ENCODE data around the gene RAB26.

RAB26 gene

DNA sequence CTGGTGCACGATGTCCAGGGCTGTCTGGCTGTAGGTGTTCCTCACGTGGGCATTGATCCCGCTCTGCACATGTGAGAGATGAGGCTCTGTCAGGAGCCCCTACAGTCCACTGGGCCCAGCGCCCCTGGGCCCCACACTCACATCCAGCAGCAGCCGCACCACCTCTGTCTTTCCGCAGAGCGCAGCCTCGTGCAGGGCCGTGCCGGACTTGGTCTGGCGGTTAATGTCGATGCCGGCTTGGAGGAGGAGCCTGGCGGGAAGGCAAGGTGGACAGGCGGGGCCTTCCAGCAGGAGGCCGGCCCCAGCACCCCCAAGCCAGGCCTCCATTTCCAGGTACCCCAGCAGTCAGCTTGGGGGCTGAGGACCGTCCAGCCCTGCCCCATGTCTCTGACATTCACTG lies 38.8 kb downstream of the RAB26 start:
- Histone ChIP-seq H3K9me3 (ENCODE audit: low read length) (no peaks in the 10 kb centered on the region), H3K36me3 (ENCODE audit: insufficient read depth, low read length) (peaks cover 6% of the 10 kb centered on the region), H2AFZ (ENCODE audit: low read depth, low read length) (no peak overlapping the region), H3K27me3 (ENCODE audit: insufficient read depth, low read length) (no peaks in the 10 kb centered on the region), H3K4me3 (ENCODE audit: low read length) (no peak overlapping the region), H3K4me1 (ENCODE audit: insufficient read depth, low read length) (peaks cover 7% of the 10 kb centered on the region)

DNA sequence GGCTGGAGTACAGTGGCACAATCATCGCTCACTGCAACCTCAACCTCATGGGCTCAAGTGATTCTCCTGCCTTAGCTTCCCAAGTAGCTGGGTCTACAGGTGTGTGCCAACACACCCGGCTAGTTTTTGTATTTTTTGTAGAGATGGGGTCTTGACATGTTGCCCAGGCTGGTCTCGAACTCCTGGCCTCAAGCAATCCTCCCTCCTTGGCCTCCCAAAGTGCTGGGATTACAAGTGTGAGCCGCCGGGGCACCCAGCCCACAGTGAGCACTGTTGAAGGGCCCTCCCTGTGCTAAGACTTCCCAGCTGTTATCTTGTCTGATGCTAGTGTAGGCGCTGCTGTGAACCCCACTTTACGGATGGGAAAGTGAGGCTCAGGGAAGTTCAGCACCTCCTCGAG lies 40.0 kb downstream of the RAB26 start:
- Histone ChIP-seq H3K36me3 (ENCODE audit: insufficient read depth, low read length) (peaks cover 4% of the 10 kb centered on the region), H3K4me3 (ENCODE audit: low read length) (no peak overlapping the region), H3K4me1 (ENCODE audit: insufficient read depth, low read length) (peaks cover 7% of the 10 kb centered on the region), H2AFZ (ENCODE audit: low read depth, low read length) (no peak overlapping the region), H3K27me3 (ENCODE audit: insufficient read depth, low read length) (no peaks in the 10 kb centered on the region), H3K9me3 (ENCODE audit: low read length) (no peaks in the 10 kb centered on the region)

DNA sequence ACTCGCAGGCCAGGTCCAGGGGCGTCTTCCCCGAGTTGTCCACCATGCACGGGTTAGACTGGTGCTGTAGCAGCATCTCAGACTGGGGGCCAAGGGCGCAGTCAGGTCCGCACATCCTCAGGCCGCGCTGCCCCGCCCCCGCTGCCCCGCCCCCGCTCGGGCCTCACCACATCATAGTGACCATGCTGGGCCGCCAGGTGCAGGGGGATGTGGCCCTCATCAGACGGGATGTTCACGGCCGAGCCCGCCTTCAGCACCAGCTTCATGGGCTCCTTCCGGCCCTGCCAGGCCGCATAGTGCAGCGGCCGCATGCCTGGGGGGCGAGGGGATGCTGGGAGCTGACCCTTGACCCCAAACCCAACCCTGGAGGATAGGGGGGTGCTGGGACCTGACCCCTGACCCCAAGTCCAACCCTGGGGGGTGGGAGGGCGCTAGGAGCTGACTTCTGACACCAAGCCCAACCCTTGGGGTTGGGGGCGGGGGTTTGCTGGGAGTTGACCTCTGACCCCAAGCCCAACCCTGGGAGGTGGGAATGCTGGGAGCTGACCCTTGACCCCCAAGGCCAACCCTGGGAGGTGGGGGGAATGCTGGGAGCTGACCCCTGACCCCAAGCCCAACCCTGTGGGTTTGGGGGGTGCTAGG lies 40.9 kb downstream of the RAB26 start:
- peaks cover 12% of the 10 kb centered on the region for H3K4me1 ChIP-seq (ENCODE audit: insufficient read depth, low read length)
- no peaks in the 10 kb centered on the region for H3K27me3 ChIP-seq (ENCODE audit: insufficient read depth, low read length)
- no peak overlapping the region for H2AFZ ChIP-seq (ENCODE audit: low read depth, low read length)
- no peak overlapping the region for H3K4me3 ChIP-seq (ENCODE audit: low read length)
- no peaks in the 10 kb centered on the region for H3K9me3 ChIP-seq (ENCODE audit: low read length)
- no peaks in the 10 kb centered on the region for H3K36me3 ChIP-seq (ENCODE audit: insufficient read depth, low read length)

DNA sequence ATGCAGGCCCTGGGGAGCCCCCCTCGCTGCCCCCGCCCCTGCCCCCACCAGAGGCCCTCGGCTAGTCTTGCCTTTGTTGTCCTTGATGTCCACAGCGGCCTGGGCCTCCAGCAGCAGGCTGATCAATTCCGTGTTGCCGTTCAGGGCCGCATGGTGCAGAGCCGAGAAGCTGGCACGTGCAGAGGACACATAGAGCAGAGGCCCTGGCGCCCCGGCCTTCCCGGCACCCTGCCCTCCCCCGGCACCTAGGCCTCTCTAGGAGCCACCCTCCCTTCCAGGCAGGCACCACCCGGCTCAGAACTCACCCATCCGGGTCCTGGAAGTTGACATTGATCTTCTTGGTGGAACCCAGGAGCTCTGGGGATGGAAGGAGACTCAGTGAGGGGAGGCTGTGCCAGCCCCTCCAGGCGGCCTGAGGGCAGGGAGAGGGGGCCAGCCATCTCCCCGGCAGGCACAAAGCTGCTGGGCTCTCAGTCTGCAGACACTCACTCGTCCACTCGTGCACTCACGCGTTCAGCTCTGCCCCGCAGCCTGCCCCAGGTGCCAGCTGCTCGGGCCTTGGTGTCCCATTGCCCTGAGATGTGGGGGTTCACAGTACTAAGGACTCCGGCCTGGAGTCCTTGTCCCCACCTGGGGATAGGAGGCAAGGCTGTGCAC lies 41.7 kb downstream of the RAB26 start:
- H3K36me3 ChIP-seq (ENCODE audit: insufficient read depth, low read length), result no peaks in the 10 kb centered on the region
- H3K9me3 ChIP-seq (ENCODE audit: low read length), result no peaks in the 10 kb centered on the region
- no peak overlapping the region for H2AFZ ChIP-seq (ENCODE audit: low read depth, low read length)
- H3K4me1 ChIP-seq (ENCODE audit: insufficient read depth, low read length), result peaks cover 19% of the 10 kb centered on the region
- H3K4me3 ChIP-seq (ENCODE audit: low read length), result no peak overlapping the region
- no peaks in the 10 kb centered on the region for H3K27me3 ChIP-seq (ENCODE audit: insufficient read depth, low read length)

DNA sequence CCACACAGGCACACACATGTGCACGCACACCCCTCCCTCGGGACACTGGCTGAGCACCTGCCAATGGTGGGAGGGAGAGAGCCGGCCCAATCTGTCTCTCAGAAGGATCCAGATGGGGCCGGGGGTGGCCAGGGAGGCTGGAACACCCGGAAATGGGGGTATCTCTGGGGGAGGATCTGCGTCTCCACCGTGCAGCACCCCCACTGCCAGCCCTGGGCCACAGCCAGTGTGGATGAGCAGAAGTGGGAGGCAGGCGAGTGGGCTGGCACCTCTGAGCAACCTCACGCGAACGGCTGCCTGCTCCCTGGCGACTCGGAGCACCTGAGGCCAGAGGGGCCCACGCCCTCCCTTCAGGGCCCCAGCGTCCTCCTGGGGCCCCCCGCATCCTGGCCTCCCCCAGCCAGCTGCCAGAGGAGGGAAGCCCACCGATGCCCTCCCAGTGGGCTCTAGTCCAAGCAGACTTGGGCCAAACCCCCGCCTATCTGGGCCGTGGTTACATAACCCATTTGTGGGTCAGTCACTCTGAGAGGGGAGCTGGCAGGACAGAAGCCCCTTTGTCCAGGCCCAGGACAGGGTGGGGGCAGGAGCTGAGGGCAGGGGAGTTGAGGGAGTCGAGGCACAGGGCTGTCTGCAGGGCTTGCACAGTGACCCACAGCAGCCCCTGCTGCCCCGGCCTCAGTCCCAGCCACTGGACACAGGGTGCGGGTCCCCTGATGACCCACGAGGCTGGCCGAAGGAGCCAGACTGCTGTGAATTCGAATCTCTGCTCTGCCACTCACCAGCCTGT lies 42.4 kb downstream of the RAB26 start:
- Histone ChIP-seq H3K9me3 (ENCODE audit: low read length) (no peaks in the 10 kb centered on the region), H3K4me3 (ENCODE audit: low read length) (no peak overlapping the region), H2AFZ (ENCODE audit: low read depth, low read length) (no peak overlapping the region), H3K27me3 (ENCODE audit: insufficient read depth, low read length) (no peaks in the 10 kb centered on the region), H3K4me1 (ENCODE audit: insufficient read depth, low read length) (peaks cover 26% of the 10 kb centered on the region), H3K36me3 (ENCODE audit: insufficient read depth, low read length) (no peaks in the 10 kb centered on the region)

DNA sequence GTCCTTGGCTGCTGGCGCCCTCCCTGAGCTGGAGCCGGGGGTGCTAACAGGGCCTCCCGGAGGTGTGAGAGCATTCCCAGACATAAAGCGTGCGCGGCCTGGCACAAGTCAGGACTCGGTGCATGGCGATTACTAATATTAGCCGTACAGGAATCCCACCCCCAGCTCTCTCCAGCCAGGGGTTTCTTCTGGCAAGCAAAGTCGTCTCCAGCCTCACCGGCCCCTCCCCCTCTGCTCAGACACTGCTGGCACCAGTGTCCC lies 43.0 kb downstream of the RAB26 start:
- H3K4me1 ChIP-seq (ENCODE audit: insufficient read depth, low read length), result peaks cover 26% of the 10 kb centered on the region
- H3K36me3 ChIP-seq (ENCODE audit: insufficient read depth, low read length), result no peaks in the 10 kb centered on the region
- no peak overlapping the region for H2AFZ ChIP-seq (ENCODE audit: low read depth, low read length)
- H3K4me3 ChIP-seq (ENCODE audit: low read length), result no peak overlapping the region
- H3K9me3 ChIP-seq (ENCODE audit: low read length), result no peaks in the 10 kb centered on the region
- H3K27me3 ChIP-seq (ENCODE audit: insufficient read depth, low read length), result no peaks in the 10 kb centered on the region

DNA sequence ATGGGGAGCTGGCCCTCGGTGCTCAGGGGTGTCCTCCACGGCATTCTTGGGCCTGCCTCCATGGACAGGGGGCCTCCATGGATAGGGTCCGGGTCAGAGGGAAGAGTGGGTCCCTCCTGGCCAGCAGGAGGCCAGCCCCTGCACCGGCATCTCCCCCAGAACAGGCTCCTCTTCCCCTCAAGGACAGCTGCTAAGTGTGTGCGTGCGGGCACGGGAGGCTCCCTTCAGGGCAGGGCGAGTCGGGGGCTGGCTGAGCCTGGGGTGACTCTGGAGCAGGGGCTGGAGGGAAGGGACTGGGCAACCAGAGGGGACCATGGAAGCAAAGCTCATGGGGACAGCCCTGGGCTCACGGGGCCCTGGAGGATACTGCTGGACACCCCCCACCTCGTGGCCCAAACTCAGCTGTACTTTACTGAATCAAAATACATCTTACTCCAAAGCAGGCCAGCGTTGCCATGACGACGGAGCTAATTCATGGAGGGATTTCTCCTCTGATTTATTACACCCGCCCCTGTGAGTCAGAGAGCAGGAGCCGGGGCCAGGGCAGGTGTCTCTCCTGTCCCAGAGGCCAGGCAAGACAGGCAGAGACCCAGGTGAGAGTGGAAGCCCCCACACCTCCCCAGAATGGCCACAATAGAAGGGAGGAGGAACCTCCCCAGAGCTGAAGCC lies 45.9 kb downstream of the RAB26 start:
- H3K27me3 ChIP-seq (ENCODE audit: insufficient read depth, low read length), result no peaks in the 10 kb centered on the region
- H3K36me3 ChIP-seq (ENCODE audit: insufficient read depth, low read length), result no peaks in the 10 kb centered on the region
- H3K4me3 ChIP-seq (ENCODE audit: low read length), result no peak overlapping the region
- no peak overlapping the region for H2AFZ ChIP-seq (ENCODE audit: low read depth, low read length)
- no peaks in the 10 kb centered on the region for H3K9me3 ChIP-seq (ENCODE audit: low read length)
- peaks cover 26% of the 10 kb centered on the region for H3K4me1 ChIP-seq (ENCODE audit: insufficient read depth, low read length)

DNA sequence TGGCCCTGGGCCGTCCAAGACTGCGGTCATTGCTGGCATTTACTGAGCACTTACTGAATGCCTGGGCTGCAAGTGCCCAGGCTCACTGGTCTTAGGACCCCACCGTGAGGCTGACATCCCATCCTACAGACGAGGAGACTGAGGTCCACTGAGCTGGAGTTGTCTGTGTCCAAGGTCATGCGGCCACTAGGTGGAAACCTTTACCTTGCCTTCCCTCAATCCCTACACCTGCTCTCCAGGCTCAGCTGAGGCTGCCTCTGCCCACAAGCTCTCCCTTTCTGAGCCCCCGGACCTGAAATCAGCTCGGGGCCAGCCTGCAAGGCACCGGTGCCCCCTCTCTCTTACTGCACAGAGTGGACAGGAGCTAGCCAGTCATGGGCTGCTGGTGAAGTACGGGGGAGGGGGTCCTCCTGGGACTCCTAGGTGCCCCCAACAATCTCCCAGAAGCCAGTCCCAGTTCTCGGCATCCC lies 46.5 kb downstream of the RAB26 start:
- H3K4me3 ChIP-seq (ENCODE audit: low read length), result no peak overlapping the region
- no peaks in the 10 kb centered on the region for H3K9me3 ChIP-seq (ENCODE audit: low read length)
- no peaks in the 10 kb centered on the region for H3K27me3 ChIP-seq (ENCODE audit: insufficient read depth, low read length)
- H3K36me3 ChIP-seq (ENCODE audit: insufficient read depth, low read length), result no peaks in the 10 kb centered on the region
- H2AFZ ChIP-seq (ENCODE audit: low read depth, low read length), result no peak overlapping the region
- peaks cover 26% of the 10 kb centered on the region for H3K4me1 ChIP-seq (ENCODE audit: insufficient read depth, low read length)

DNA sequence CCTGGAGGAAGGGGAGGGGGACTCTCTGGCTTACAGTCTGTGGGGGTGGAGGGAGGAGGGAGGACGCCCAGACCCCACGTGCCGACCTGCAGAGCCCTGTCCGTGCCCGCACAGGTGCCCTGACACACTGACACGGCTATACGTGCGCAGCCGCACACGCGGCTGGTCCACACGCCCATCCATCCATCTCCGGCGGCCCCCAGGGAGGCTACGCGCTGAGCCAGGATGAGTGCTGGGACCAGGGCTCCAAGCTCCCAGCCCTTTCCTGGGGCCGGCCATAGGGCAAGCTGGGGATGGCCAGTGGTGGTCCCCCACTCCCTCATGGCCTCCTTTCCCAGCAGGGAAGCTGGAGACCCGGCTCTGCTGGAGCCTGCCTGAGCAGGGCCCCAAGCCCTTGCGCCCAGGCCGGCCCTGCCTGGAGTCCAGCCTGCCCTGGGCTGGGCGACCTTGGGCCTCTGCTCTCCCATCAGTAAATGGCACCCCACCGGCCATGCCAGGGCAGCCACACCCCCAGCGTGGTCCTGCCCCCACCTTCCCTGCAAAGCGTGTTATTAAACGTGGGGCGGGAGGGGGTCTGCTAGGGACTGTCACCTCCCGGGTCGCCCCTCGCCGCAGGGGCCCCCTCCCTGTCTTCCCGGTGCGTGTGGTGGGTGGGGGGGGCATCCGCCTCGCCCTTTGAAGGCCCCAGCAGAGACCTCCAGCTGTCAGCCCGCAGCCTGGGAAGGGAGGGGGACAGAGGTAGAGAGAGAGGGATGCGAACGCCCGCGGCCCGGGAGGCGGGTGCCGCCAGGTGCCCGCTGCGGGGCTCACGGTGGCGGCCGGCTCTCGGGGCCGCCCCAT lies 47.1 kb downstream of the RAB26 start:
- Histone ChIP-seq H3K36me3 (ENCODE audit: insufficient read depth, low read length) (no peaks in the 10 kb centered on the region), H3K4me3 (ENCODE audit: low read length) (peak overlapping the region; percentile 57), H3K4me1 (ENCODE audit: insufficient read depth, low read length) (peaks cover 19% of the 10 kb centered on the region), H3K27me3 (ENCODE audit: insufficient read depth, low read length) (no peaks in the 10 kb centered on the region), H3K9me3 (ENCODE audit: low read length) (no peaks in the 10 kb centered on the region), H2AFZ (ENCODE audit: low read depth, low read length) (peak overlapping the region; percentile 31)

DNA sequence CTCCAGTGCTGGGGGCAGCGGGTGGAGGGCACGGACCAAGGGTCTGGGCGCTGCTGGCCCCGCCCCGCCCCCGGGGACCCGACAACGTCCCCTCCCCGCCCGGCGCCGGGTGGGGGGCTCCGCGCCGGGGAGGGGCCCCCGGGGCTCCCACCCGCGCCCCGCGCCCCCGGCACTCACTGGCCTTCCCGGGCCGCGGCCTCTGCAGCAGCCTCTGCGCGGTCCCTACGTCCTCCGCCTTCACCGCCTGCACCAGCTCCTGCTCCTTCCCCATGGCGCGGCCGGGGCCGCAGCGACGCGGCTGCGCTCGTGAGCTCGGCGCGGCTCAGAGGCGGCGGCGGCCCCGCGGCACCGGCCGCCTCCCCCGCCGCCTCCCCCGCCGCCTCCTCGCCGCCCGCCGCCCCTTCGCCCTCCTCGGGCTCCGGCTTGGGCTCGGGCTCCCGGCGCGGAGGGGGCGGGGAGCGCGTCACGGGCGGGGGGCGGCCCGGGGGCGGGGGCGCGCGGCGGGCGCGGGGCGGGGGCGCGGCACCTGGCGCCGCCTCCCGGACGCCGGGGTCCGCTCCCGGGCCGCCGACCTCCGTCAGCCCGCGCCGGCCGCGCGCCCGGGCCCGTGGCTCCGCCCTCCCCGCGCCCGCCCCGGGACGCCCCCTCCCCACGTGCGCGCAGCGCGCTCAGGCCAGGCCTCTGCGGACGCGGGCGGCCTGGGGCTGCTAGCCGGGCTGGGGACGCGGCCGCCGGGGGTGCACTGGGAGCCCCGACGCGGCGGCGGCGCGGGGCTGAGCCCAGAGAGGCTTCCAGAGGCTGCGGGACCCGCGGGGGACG lies 47.9 kb downstream of the RAB26 start, which contains the start of gene CASKIN1:
TSS of gene CASKIN1 (minus strand) at position 444 of the 819 bp plus-strand sequence. CDS start at position 271, 173 bp downstream.
- H3K36me3 ChIP-seq (ENCODE audit: insufficient read depth, low read length), result no peaks in the 10 kb centered on the region
- H2AFZ ChIP-seq (ENCODE audit: low read depth, low read length), result peak within 1 kb of the TSS; percentile 31
- H3K27me3 ChIP-seq (ENCODE audit: insufficient read depth, low read length), result no peaks in the 10 kb centered on the region
- H3K9me3 ChIP-seq (ENCODE audit: low read length), result no peaks in the 10 kb centered on the region
- H3K4me3 ChIP-seq (ENCODE audit: low read length), result peak within 1 kb of the TSS; percentile 57
- peaks cover 19% of the 10 kb centered on the region for H3K4me1 ChIP-seq (ENCODE audit: insufficient read depth, low read length)

DNA sequence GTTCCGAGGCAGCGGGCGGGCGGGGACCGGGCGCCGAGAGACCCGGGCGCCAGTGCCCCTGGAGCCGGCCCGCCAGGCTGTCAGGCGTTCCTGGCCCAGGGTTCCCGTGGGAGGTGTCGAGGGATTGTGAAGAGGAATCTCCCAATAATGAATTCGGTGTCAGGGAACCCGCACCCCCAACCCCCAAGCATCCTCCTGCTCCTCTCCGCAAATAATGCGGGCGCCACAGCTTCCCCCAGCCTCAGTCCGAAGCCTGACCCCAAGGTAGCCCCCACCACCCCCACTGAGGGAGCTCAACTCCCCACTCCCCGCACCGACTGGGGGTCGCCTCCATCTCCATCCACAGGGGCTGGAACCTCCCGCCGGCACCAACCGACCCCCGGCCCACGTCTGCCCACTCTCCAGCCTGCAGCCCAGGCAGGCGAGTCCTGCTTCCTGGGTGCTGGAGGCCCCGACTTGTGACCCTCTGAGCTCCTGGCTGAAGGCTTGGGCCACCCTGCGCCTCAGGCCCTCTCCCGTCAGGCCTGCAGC lies 48.6 kb downstream of the RAB26 start:
- no peaks in the 10 kb centered on the region for H3K27me3 ChIP-seq (ENCODE audit: insufficient read depth, low read length)
- peak overlapping the region; percentile 19 for H2AFZ ChIP-seq (ENCODE audit: low read depth, low read length)
- no peaks in the 10 kb centered on the region for H3K9me3 ChIP-seq (ENCODE audit: low read length)
- no peaks in the 10 kb centered on the region for H3K36me3 ChIP-seq (ENCODE audit: insufficient read depth, low read length)
- H3K4me3 ChIP-seq (ENCODE audit: low read length), result peak overlapping the region; percentile 28
- H3K4me1 ChIP-seq (ENCODE audit: insufficient read depth, low read length), result peaks cover 19% of the 10 kb centered on the region

DNA sequence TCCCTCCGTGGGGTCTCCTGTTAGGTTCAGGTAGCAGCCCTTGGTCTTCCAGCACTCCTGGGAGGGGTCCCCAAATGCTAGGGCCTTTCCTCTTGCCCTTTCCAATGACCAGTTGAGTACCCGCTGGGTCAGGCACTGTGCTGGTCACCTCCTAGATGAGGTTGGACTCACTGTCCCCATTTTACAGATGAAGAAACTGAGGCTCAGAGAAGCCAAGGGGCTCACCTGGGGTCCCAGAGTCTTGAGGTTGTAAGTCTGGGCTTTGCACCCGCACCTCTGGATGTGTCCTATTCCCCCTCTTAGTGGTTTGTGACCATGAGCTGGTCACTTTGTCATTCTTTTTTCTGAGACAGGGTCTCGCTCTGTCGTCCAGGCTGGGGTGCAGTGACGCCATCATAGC lies 49.3 kb downstream of the RAB26 start:
- no peaks in the 10 kb centered on the region for H3K36me3 ChIP-seq (ENCODE audit: insufficient read depth, low read length)
- no peak overlapping the region for H2AFZ ChIP-seq (ENCODE audit: low read depth, low read length)
- H3K9me3 ChIP-seq (ENCODE audit: low read length), result no peaks in the 10 kb centered on the region
- no peak overlapping the region for H3K4me3 ChIP-seq (ENCODE audit: low read length)
- peaks cover 19% of the 10 kb centered on the region for H3K4me1 ChIP-seq (ENCODE audit: insufficient read depth, low read length)
- H3K27me3 ChIP-seq (ENCODE audit: insufficient read depth, low read length), result no peaks in the 10 kb centered on the region
